ENCODE data around the gene PLCL1. TPM values are rescaled to one million over a fixed set of nuclear protein-coding genes. Genes with fewer than 3 reads are reported as not detected.
A peak's percentile ranks its signal among the peaks of the same experiment; 100 is the strongest.

Gene PLCL1
- polyA plus RNA-seq, 10 donors, result 10.4 to 20.2 (median 17.1) TPM

GRCh38 chr2:198102856-198103255 is 298.5 kb downstream of the PLCL1 start:
- no peak for DNase-seq

DNA sequence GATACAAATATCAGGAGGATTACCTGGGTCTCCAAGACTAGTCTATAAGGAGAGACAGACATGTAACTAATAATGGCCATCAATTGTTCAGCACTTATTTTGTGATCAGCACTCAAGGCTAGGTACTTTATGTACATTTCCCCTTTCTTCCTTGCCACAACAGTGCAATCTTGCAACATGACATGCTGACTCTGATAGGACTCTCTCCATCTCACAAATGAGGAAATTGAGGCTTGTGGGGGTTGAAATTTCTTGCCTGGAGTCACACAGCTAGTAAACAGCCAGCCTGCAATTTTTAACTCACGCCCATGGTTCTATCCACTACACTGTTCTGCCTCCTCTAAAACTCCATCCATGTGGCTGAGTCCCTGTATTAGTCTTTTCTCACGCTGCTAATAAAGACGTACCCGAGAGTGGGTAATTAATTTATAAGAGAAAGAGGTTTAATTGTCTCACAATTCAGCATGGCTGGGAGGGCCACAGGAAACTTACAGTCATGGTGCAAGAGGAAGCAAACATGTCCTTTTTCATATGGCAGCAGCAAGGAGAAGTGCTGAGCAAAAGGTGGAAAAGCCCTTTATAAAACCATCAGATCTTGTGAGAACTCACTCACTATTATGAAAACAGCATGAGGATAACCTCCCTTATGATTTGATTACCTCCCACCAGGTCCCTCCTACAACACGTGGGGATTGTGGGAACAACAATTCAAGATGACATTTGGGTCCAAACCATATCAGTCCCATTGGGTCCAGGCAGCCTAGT is 302.4 kb downstream of the PLCL1 start:
- no peak for DNase-seq

DNA sequence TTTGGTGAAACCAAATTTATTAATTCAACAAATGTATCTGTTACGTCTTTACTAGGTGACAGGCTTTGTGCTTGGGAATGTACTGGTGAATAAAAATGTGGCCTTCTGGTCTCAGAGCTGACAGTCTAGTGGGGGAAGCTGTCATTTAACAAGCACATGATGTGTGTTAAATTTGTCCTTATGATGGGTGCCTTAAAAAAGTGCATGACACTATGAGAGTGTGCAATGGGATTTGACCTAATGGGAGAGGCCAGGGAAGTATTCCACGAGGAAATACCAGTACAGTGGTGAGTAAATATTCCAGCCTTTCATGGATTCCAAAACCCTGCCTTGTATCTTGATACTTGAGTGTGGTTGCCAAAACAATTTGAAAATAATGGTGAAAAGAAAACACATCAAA is 308.9 kb downstream of the PLCL1 start:
- DNase-seq, result no peak

DNA sequence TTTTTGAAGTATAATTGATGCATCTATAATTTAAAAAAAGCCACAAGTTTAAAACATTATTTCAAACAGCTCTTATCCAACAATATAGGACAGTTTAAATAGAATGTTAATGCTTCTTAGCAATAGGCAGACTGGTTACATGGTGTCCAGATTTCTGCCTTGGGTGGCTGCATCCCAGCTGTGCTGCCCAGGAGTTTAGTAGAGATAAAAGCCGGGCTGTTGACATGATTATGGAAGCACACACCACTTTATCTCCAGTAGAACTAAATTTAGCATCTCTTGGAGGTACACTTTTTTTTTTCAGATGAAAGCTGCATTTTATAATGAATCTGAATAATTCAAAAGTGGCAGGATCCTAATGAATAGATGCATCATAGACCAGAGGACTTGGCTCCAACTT is 309.7 kb downstream of the PLCL1 start:
- DNase-seq, result no peak

DNA sequence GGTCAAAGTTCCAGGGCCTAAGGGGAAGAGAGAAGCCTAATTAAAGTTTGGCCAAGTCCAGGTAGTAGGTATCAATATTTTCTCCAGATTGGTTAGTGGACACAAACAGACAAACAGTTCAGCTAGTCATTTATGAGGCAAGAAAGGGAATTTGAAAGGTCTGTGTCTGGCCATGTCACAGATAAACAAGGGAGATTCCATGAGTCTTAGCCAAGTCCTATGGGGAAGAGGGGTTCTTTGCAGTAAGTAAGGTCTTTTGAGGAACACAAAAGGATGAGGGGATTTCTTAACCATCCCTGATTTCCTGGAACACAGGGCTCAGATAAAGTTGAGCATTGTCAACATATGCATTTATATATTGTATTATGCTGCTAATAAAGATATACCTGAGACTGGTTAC is 310.8 kb downstream of the PLCL1 start:
- no peak for DNase-seq

DNA sequence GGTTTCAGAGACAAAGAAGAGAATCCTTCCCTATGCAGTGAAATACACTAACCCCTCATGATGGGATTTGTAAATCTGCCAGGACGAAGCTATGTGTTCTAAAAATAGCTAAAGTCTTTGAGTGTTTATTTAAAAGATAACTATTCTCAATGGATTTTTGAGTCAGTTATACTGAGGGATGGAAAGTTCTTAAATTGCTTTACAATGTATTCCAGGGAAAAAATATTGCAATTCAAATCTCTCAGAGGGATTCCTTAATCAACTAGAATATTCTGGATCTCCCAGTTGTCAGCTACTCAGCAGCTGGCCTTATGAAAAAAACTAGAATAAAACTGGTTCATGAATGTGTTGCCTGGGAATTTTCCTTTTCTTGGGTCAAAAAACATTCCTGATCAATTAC is 312.4 kb downstream of the PLCL1 start:
- peak; percentile 65 to 86 (median 78) for DNase-seq

- peak in 1 of 3 donors; percentile 31 for DNase-seq
Observed at GRCh38 chr2:198117406-198118041, 313.1 kb downstream of the PLCL1 start.

DNA sequence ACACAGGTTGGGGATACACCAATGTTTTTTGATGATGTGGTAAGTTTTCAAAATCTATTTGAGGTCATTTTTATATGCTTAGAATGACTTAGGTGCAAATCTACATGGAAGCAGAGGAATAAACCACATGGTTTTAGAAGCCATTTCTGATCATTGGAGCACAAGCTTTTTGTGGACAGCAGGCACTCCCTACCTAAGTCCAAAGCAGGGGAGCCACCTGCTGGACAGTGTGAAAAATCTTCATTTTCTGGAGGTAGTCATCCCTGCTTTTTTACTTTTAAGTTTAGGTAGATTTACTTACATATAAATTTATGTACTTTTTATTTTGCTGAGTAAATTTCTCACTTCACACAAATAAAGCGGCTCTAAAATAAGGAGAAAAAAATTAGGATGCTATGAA is 323.2 kb downstream of the PLCL1 start:
- DNase-seq, result peak; percentile 58 to 71 (median 59)

DNA sequence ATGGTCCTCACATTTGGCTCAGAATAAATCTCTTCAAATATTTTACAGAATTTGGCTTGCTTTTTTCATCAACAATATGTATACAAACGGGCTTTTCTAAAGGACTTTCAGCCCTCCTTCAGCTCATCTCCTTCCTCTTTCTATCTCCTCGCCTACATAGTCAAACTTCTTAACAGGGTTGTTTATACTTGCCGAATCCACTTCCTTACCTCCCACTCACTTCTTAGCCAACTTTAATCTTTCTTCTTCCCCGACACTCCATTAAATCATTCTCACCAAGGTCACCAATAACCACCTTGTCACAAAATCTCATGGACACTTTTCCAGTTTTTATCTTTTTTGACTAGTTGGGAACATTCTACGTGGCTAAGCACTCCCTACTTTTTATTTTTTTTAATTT is 325.2 kb downstream of the PLCL1 start:
- no peak for DNase-seq

DNA sequence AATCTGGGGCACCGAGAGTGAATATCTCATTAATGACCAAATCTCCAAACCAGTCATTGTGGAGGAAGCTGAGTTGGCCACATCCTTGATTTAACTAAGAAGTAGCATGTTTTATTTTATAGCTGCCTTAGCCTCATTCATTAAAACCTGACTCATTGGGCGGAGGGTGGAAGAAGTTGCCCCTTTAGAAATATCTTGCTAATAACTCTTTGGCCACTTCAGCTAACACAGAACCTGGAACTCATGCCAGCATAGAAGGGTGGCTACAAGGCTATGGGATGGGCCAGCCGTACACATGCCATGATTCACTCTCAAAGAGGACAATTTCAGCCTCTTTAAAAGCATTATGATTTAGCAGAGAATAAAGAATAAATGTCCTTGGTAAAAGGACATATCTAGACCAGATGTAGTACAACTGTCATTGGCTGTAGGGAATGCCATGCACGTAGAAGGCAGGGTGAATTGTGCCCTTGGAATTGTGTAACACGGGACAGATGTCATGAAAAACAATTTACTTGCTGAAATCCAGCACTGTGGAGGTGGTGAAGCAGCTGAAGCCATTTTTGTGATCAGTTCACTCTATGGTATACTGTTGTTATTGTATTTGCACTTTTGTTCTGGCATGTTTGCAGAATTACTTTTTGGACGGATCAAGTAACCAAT is 330.0 kb downstream of the PLCL1 start:
- no peak for DNase-seq

DNA sequence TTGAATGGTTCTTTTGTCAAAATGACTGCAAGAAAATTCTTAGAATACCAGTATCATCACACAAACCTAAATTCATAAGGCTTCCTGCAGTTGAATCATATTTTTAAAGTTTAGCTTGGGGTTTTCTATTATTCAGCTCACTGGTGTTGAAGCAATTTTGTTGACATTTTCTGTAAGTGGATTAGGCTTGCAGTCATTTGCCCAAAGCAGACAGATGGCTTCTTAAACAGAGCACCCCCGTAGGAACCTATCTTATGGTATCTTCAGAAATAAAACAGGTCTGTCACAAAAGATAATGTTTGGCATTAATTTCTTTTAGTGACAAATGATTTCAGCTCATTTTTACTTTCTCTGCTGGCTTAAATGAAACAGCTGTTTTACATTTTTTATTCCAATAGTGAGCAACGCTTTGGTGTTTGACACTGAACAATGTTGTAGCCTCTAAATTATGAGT is 331.1 kb downstream of the PLCL1 start:
- no peak for DNase-seq

DNA sequence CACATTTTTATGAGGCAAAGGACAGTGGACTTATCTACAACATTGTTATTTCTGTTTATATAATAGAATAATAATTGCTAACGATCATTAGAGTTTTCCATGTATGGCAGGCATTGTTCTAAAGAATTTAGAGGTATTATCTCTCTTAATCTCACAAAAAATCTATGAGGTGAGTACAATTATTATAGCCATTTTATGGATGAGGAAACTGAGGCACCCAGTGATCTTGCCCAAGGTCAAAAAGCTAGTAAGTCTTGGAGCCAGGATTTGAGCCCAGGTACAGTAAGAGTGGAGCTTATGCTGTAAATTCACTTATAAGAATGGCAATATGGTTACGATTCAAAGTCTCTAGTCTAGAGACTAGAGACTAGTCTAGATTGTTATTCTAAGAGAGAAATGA is 331.7 kb downstream of the PLCL1 start:
- DNase-seq, result no peak

DNA sequence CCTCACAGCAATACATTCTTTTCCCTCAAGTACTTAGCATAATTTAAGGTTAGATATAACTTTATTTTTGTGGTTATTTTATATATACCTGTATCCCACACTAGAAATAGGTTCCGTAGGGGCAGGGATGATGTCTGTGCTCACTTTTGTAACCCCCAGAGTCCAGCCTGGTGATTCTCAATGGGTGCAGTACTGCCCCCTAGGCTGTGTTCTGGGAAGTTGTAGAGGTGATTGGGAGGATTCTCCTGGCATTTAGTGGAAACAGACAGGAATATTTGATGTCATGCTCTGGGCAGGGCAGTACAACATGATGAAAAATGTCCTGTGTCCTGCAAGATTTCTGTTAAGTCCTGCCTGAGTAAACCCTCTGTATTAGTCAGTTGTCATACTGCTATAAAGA is 333.3 kb downstream of the PLCL1 start:
- DNase-seq, result no peak

DNA sequence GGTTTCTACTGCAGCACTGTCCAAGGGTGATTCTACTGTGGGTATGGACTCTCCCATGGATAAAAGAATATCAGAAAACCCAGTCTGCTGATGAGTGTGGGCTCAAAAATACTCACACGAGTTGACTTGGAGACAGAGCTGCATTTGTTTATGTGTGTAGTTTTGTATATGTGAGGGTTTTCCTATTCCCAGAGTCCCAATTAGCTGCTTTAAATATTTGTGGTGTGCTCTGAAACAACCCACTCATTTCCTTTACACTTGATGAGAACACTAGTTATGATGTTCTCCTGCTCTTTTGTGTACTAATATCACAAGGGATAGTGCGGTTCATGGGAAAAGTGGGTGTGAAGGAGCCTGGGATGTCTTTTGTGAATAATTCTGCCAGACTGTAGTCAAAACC is 337.3 kb downstream of the PLCL1 start:
- DNase-seq, result no peak

GRCh38 chr2:198143156-198143555 is 338.8 kb downstream of the PLCL1 start:
- DNase-seq, result no peak

- DNase-seq, result no peak
Observed at GRCh38 chr2:198143793-198144192, 339.4 kb downstream of the PLCL1 start.

DNA sequence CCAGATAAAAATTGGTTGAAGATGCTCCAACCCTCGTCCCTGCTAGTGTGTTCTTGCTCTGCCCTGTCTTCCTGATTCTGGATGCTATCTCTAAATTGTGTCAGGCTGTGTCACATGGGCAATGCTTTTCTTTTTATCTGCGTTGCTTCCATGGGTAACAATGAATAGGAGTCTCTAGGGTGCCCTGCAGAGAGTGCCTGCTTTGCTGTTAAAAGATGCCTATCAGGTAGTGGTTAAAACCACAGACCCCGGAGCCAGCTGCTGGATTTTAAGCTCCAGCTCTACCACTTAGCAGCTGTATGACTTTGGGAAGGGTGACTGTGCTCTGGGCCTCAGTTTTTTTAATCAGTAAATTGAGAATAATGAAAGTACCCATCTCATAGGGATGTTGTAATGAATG is 340.3 kb downstream of the PLCL1 start:
- DNase-seq, result no peak

DNA sequence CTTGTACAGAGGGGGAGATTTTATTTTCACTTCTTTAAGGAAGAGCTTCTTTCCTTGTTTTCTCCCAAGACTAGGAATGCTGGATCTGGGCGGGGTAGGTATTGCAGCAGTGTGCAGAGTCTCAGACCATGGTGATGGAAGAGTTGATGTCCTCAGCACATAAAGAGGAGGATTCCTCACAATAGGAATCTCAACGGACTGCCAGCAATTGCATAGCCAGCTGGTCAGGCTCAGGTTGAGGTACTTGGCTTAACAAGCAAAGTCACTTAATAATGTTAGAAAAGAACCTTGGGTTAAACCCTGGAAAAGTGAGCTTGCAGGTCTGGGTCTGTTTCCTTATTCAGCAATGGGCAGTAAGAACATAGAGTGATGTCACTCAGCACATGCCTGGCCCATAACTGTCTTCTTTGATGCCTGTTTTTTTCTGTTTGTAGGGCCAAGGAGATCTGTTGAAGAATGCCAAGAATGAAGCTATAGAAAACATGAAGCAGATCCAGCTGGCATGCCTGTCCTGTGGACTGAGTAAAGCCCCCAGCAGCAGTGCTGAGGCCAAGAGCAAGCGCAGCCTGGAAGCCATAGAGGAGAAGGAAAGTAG is 342.1 kb downstream of the PLCL1 start:
- DNase-seq, result peak in 2 of 3 donors; percentile 26 to 65

GRCh38 chr2:198157314-198157713 is 352.9 kb downstream of the PLCL1 start:
- DNase-seq, result no peak

DNA sequence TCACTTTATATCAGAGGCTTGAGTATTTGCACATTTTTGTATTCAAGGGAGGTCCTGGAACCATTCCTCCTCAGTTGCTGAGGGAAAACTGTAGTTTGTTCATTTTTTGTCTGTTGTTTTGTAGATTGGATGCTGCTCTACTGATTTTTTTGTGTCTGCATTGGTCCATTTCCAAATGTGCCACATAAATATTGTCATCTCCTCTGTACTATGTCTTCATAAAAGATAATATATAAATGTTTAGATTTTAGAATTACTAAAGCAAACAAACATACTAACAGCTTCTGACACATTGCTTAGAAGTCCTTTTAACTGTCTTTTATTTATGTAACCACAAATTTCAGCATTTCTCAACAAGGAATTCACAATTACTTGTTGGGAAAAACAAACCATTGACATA is 356.8 kb downstream of the PLCL1 start:
- DNase-seq, result peak in 1 of 3 donors; percentile 28

- no peak for DNase-seq
Observed at GRCh38 chr2:198162276-198162675, 357.9 kb downstream of the PLCL1 start.

DNA sequence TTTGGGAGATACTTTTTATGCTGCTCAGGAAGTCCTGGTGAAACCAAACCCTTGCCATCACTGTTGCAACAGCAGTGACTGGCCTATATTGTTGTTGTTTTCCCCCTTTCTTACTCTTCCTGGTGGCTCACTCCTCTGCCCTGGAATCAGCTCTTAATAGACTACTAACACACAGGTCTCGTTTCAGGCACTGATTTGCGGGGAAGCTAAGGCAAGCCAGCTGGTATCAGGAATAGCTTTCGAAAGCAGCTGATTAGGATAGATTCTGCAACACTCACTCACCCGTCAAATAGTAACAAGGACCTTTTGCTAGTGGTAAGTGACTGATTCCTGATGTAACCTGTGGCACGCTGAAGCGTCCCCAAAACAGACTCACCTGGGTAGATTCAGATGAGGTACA is 360.4 kb downstream of the PLCL1 start:
- DNase-seq, result no peak

GRCh38 chr2:198165289-198165688 is 360.9 kb downstream of the PLCL1 start:
- no peak for DNase-seq
